Erythroblast (primary cell): ENCODE measurements around the gene PPP2R3A.

Experiments used
- GATA1 ChIP-seq: IDR thresholded peaks from 2 replicates; pipeline ENCODE4 v1.6.1; 2011; ENCODE audit warnings: low read depth, mild to moderate bottlenecking, control low read depth, low read length, moderate library complexity
- POLR2A ChIP-seq: IDR thresholded peaks from 2 replicates; pipeline ENCODE4 v1.6.1; 2011; ENCODE audit warnings: mild to moderate bottlenecking, low read length

DNA sequence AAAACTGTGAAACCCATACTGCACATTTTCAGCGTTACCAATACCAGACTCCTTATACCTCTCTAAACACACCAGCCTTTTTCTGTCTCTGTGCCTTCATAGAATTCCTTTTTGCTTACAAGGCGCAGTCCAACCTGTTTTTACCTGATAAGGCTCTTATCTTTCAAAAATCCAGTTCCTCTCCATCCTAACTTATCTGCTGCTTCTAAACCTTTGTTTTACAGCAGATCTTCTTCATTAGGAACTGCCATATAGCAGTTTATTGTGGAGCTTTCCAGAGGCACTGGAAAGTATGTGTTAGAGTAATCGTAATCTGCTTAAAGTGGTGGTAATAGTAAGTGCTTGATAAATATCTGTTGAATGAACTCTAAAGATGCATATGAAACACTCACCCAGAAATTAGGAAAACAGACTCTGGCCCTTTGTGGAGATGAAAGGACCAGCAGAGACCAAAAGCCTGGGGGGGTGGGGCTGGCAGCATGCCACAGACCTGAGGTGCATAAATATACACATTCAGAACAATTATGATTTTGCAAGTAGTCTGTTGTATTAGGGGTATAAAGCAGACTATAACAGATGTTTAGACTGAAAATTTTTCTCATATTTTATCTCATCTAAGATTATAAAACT is 29.3 kb downstream of the PPP2R3A start:
- TF ChIP-seq POLR2A = no peak
- TF ChIP-seq GATA1 = no peak
